Measurements from ENCODE around the gene SLC31A1.
A peak's percentile ranks its signal among the peaks of the same experiment; 100 is the strongest.

Gene SLC31A1

GRCh38 chr9:113221003-113221799 lies at the start of gene SLC31A1, which contains the start of gene FKBP15:
SLC31A1 (plus strand) TSS chr9:113221544; CDS start chr9:113256149, 34,605 bp downstream.
FKBP15 (minus strand) TSS chr9:113221277; CDS start chr9:113221243, 34 bp downstream.
- TF ChIP-seq CTCF (IDR thresholded peaks at IDR 0.05; ENCODE audit: insufficient read depth, low read length, poor library complexity, severe bottlenecking) = no peak
- Histone ChIP-seq H3K36me3 (ENCODE audit: control insufficient read depth, insufficient read depth, low read length) (no peaks in the 10 kb centered on the region), H3K27me3 (replicated peaks; ENCODE audit: control insufficient read depth, insufficient read depth, low read length) (no peaks in the 10 kb centered on the region), H3K4me3 (replicated peaks; ENCODE audit: low read depth, low read length) (peak within 1 kb of the TSS; percentile 96)
- peak; percentile 99 for DNase-seq (ENCODE audit: extremely low read depth, insufficient read length)

DNA sequence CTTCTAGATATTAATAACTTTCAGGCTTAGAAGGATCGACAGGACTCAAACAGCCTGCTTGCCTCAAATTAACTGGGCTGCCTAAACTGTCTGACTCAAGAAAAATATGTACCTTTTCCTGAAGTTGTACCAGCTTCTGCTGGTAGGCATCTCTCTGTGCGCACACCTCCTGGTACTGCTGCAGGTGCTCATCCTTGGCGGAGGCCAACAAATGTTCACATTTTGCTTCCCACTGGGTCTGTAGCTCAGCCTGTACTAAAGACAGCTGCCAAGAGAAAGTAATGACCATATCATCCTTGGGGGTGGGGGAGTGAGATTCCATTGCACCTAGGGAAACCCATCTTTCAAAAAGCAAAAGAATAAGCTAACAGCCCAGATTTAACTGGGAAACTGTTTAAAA lies 48.0 kb upstream of the SLC31A1 start:
- Histone ChIP-seq H3K36me3 (ENCODE audit: control insufficient read depth, insufficient read depth, low read length) (peaks cover 42% of the 10 kb centered on the region), H3K4me3 (replicated peaks; ENCODE audit: low read depth, low read length) (no peak overlapping the region), H3K27me3 (replicated peaks; ENCODE audit: control insufficient read depth, insufficient read depth, low read length) (no peaks in the 10 kb centered on the region)
- TF ChIP-seq CTCF (IDR thresholded peaks at IDR 0.05; ENCODE audit: insufficient read depth, low read length, poor library complexity, severe bottlenecking) = no peak
- no peak for DNase-seq (ENCODE audit: extremely low read depth, insufficient read length)

DNA sequence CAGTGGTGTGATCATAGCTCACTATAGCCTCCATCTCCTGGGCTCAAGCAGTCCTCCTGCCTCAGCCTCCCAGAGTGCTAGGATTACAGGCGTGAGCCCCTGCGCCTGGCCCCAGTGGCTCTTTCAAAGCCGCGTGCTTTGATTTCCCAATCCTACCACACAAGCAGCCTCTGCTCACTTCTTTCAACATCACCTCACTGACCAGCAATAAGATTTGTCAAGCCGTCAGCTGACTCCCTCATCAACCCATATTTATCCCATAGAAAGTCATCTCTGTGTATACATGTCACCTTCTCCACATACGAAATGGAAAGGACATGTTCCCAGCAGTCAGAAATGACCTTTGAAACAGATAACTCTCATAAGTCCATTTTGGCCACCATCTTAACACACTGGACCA lies 44.5 kb upstream of the SLC31A1 start:
- TF ChIP-seq CTCF (IDR thresholded peaks at IDR 0.05; ENCODE audit: insufficient read depth, low read length, poor library complexity, severe bottlenecking) = no peak
- Histone ChIP-seq H3K27me3 (replicated peaks; ENCODE audit: control insufficient read depth, insufficient read depth, low read length) (no peaks in the 10 kb centered on the region), H3K4me3 (replicated peaks; ENCODE audit: low read depth, low read length) (no peak overlapping the region), H3K36me3 (ENCODE audit: control insufficient read depth, insufficient read depth, low read length) (peaks cover 31% of the 10 kb centered on the region)
- no peak for DNase-seq (ENCODE audit: extremely low read depth, insufficient read length)

- H3K4me3 ChIP-seq (replicated peaks; ENCODE audit: low read depth, low read length) = no peak overlapping the region
- no peak for TF ChIP-seq CTCF (IDR thresholded peaks at IDR 0.05; ENCODE audit: insufficient read depth, low read length, poor library complexity, severe bottlenecking)
- no peaks in the 10 kb centered on the region for H3K27me3 ChIP-seq (replicated peaks; ENCODE audit: control insufficient read depth, insufficient read depth, low read length)
- peaks cover 32% of the 10 kb centered on the region for H3K36me3 ChIP-seq (ENCODE audit: control insufficient read depth, insufficient read depth, low read length)
- DNase-seq (ENCODE audit: extremely low read depth, insufficient read length) = no peak
Observed at GRCh38 chr9:113177251-113177650, 44.1 kb upstream of the SLC31A1 start.

GRCh38 chr9:113178087-113178486 lies 43.3 kb upstream of the SLC31A1 start:
- peaks cover 31% of the 10 kb centered on the region for H3K36me3 ChIP-seq (ENCODE audit: control insufficient read depth, insufficient read depth, low read length)
- no peak for DNase-seq (ENCODE audit: extremely low read depth, insufficient read length)
- no peaks in the 10 kb centered on the region for H3K27me3 ChIP-seq (replicated peaks; ENCODE audit: control insufficient read depth, insufficient read depth, low read length)
- no peak for TF ChIP-seq CTCF (IDR thresholded peaks at IDR 0.05; ENCODE audit: insufficient read depth, low read length, poor library complexity, severe bottlenecking)
- H3K4me3 ChIP-seq (replicated peaks; ENCODE audit: low read depth, low read length) = no peak overlapping the region

All from GM06990 (cell line).